GM23338 (cell line): Measurements from ENCODE around the gene OTP.

ENCODE experiments used
- CREB1 ChIP-seq: fragments of 250-450 bp; sonication (Bioruptor Pico); IDR thresholded peaks from 2 replicates; pipeline ENCODE4 v1.5.0; 2020; ENCODE audit warnings: low read depth, mild to moderate bottlenecking, moderate library complexity
- CTCF ChIP-seq, 2 experiments: fragments of 200-600 bp in 1 of 2; sonication (generic) in 1 of 2; conservative IDR thresholded peaks; 2 replicates each; pipeline versions ENCODE4 v1.5.1 to v1.6.1; 2016 to 2017; ENCODE audit warnings: antibody characterized with exemption in 2 of 2, low read depth in 2 of 2, mild to moderate bottlenecking in 2 of 2, moderate library complexity in 1 of 2
- ETS1 ChIP-seq: IDR thresholded peaks from 2 replicates; pipeline ENCODE4 v1.6.1; 2016; ENCODE audit warnings: antibody characterized with exemption
- EZH2 ChIP-seq: fragments of 200-600 bp; sonication (generic); IDR thresholded peaks from one replicate; pipeline ENCODE4 v1.8.0; 2017; ENCODE audit warnings: antibody characterized with exemption, mild to moderate bottlenecking, low read depth; ENCODE audit not compliant: unreplicated experiment
- EZH2phosphoT487 ChIP-seq: fragments of 200-600 bp; sonication (generic); IDR thresholded peaks from one replicate; pipeline ENCODE4 v1.8.1; 2018; ENCODE audit warnings: antibody characterized with exemption; ENCODE audit not compliant: unreplicated experiment
- JUNB ChIP-seq: IDR thresholded peaks from one replicate; pipeline ENCODE4 v1.6.1; 2016; ENCODE audit warnings: antibody characterized with exemption; ENCODE audit not compliant: unreplicated experiment
- NANOG ChIP-seq: IDR thresholded peaks from 2 replicates; pipeline ENCODE4 v1.6.1; 2016; ENCODE audit warnings: antibody characterized with exemption, borderline replicate concordance
- POLR2AphosphoS5 ChIP-seq: IDR thresholded peaks from 2 replicates; pipeline ENCODE4 v1.6.1; 2016; ENCODE audit warnings: antibody characterized with exemption, low read depth
- REST ChIP-seq: IDR thresholded peaks from one replicate; pipeline ENCODE4 v1.6.1; 2018; ENCODE audit warnings: antibody characterized with exemption; ENCODE audit not compliant: unreplicated experiment
- ZNF114 ChIP-seq: fragments of 250-450 bp; sonication (Bioruptor Pico); IDR thresholded peaks from 2 replicates; pipeline ENCODE4 v1.5.0; 2020; ENCODE audit warnings: mild to moderate bottlenecking, moderate library complexity

GRCh38 chr5:77586101-77586500 is 52.4 kb downstream of the OTP start:
- TF ChIP-seq CTCF (conservative IDR thresholded peaks at IDR 0.05; ENCODE audit: low read depth in 2 of 2): no peak
- TF ChIP-seq EZH2phosphoT487: no peak
- TF ChIP-seq REST: no peak
- TF ChIP-seq EZH2: no peak
- TF ChIP-seq ETS1: no peak
- TF ChIP-seq POLR2AphosphoS5: no peak
- no peak for TF ChIP-seq JUNB
- no peak for TF ChIP-seq CREB1 (CRISPR knock-in tag)
- TF ChIP-seq NANOG: no peak
- TF ChIP-seq ZNF114: no peak
